HG03432 (cell line): ENCODE measurements around the gene ZNF808.
"Not testable (repeated sequence)": the region's sequence is repeated elsewhere in the genome, so short reads cannot be mapped to it uniquely, and the experiment has no call there.

Source experiments
- ATAC-seq: cut with Tn5 transposase; IDR thresholded peaks from one replicate; pipeline ENCODE4 v1.9.1; 2021; ENCODE audit warnings: mild to moderate bottlenecking, moderate library complexity; ENCODE audit not compliant: unreplicated experiment

Gene ZNF808

DNA sequence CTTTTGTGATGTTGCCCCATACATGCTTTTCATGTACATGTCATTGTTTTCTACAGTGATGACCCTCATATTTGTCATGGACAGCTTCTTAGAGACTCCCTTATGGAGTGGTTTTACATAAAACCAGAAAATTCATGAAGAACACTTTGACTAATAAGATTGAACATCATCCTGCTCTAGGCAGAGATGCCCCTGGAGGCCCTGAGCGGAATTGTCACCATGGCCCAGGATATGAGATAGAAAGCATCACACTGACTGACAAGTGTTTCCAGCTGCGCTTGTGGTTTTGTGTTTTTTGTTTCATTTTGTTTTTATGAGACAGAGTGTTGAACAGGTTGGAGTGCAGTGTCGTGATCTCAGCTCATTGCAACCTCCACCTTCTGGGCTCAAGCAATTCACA, 64.8 kb downstream of the ZNF808 start:
- no peak for ATAC-seq

DNA sequence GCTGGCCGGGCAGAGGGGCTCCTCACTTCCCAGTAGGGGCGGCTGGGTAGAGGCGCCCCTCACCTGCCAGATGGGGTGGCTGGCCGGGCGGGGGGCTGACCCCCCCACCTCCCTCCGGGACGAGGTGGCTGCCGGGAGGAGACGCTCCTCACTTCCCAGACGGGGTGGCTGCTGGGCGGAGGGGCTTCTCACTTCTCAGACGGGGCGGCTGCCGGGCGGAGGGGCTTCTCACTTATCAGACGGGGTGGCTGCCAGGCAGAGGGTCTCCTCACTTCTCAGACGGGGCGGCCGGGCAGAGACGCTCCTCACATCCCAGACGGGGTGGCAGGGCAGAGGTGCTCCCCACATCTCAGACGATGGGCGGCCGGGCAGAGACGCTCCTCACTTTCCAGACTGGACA, 66.0 kb downstream of the ZNF808 start:
- not testable (repeated sequence) for ATAC-seq

DNA sequence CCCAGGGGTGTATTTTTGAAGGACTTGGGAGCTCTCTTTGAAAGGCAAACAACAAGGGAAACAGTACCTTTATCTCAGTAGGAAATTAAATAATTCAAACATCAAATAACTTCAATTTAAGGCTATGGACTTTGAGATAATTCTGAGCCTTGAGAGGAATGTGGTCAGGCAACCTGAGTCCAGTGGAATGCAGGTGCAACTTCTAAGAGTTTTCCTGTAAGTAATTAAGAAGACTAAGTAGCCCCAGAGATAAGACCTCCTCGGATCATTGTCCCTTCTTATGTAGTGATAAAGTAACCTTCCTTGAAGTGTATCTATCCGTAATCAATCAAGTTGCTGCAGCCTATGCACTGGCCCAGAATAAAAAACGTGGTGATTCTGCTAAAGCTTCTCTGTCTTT, 71.8 kb downstream of the ZNF808 start:
- ATAC-seq: no peak

DNA sequence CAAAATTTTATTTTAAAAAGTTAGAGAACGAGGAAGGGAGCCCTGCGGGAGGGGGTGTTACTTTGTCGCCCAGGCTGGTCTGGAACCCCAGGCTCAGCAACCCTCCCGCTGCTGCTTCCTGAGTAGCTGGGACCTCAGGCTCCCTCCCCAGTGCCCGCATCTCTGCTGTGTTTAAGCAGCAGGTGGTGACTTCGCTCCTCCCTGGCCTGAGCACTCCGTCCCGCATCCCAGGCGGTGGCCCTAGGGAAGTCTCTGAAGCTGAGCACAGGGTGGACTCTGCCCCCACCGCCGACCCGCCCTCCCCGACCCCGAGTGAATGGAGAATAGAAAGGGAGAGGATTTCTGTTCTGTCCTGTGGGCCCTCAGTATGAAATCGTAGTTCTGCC, 73.2 kb downstream of the ZNF808 start:
- ATAC-seq: peak; percentile 32

DNA sequence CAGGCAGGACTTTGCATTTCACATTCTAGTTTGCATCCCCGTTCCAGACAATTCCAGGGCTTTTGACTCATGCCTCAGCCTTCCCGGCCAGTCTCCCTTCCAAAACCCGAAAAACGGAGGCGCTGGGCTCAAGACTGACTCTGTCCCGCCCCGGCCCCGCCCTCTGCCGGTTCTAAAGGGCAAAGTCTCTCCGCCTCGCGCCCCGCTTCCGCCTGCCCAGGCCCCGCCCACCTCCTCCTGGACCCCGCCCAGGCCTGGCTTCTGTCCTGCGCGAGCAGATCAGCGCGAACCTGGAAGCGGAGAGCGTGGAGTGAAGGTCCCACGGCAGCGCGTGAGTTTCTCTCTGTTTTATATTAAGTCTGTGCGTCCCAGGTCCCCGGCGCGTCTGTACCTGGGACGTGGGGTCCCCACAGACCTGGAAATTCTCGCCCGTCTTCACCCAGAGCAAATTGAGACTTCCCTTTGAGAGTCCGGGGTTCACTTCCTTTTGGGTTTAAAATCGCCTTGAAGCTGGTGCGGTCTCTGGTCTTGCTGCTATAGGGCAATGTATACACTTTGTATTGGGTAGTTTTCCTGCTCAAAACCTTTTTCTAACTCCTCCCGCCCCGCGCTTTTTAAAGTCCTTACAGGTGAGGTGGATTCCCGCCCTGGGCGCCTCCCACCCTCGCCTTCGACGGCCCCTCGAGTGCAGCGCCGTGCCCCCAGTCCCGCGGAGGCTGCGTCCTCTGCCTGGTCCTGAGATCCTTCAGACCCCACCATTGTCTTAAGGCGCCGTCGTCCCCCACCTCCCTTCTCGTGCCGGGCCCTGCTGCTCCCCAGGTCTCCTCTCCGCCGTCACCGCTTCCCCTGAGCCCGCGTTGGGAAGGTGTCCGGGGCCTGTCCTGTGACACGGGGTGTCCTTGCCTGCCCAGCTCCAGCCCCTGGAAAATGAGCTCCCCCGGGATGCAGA, 73.8 kb downstream of the ZNF808 start:
- ATAC-seq: peak; percentile 97

DNA sequence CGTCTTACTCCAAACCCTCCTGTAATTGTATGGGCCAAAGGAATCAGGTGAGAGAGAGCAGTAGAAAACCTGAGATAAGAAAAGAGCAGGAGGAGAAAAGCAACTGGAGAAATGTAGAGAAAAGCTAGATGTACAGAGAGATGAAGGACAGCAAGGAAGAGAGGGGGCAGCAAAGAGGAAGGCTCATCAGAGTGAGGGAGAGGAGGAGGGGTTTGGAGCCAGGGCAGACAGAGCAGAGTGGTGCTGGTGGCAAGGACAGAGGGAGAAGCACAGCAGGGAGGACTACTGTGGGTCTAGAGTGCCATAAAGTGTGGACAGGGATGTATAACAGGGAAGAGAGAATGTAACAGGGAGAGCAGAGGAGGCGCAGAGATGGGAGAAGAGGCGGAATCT, 74.5 kb downstream of the ZNF808 start:
- not testable (repeated sequence) for ATAC-seq

DNA sequence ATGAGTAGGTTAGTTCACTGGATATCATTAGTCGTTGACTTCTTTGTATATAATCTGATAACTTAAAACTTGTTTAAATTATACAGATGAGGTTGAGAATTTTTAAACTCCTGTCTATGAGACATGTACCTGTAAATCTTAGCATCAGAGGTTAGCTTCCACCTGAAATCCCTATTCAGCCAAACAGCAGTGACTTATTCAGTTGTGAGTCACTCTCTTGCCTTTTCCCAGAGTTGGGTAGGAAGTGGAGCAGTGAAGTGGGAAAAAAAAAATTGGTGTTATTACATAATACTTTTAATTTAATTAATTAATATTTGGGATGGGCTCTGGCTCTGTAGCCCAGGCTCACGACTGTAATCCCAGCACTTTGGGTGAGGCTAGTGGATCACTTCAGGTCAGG, 75.5 kb downstream of the ZNF808 start:
- ATAC-seq: no peak

DNA sequence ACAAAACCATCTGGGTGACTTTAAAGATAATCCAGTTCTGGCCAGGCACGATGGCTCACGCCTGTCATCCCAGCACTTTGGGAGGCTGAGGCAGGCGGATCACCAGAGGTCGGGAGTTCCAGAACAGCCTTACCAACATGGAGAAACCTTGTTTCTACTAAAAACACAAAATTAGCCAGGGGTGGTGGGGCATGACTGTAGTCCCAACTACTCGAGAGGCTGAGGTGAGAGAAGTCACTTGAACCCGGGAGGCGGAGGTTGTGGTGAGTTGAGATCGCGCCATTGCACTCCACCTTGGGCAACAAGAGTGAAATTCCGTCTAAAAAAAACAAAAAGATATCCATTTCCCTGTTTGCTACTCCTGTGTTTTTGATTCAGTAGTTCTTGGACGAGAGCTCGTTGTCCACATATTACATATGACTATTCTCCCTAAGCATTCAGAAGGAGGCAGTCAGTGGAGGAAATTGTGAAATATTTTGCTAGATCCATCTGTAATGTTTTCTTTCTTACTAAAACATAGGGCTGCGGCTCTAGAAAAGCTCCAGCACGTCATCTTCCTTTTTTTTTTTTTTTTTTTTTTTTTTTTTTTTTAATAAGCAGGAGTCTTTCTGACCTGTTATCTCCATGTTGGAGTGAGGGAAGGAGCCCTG, 76.2 kb downstream of the ZNF808 start:
- ATAC-seq: no peak
